ENCODE results near the gene DEGS2.

The DEGS2 gene

DNA sequence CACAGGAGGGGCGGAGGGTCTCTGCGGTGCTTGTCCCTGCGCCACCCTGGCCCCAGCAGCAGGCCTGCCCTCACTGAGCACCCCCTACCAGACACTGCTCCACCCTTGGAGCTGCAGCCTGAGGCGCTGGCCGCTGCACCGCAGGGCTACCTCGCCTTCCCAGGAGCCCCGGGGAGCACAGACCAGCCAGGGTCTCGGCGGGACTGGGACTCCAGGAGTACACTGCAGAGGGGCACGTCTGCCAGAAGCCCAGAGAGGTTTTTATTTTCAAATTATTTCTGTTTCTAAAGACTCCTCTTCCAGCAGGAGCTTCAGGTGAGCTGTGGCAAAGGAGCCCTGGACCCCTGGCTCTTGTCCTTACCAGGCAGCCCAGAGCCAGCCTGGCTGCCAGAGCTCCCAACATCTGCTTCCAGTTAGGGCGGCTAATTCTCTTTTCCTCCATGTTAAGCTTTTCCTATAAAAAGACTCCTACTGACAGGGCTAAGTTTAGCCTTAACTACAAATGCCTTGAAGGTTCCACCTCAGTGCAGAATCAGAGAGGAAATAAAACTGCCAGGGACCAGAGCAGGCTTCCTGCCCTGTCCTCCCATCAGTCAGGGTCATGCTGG, 26.4 kb downstream of the DEGS2 start:
- no peaks in the 10 kb centered on the region for H3K36me3 ChIP-seq (ENCODE audit: insufficient read depth)
- no peak overlapping the region for H3K9ac ChIP-seq
- no peak overlapping the region for H3K27ac ChIP-seq

DNA sequence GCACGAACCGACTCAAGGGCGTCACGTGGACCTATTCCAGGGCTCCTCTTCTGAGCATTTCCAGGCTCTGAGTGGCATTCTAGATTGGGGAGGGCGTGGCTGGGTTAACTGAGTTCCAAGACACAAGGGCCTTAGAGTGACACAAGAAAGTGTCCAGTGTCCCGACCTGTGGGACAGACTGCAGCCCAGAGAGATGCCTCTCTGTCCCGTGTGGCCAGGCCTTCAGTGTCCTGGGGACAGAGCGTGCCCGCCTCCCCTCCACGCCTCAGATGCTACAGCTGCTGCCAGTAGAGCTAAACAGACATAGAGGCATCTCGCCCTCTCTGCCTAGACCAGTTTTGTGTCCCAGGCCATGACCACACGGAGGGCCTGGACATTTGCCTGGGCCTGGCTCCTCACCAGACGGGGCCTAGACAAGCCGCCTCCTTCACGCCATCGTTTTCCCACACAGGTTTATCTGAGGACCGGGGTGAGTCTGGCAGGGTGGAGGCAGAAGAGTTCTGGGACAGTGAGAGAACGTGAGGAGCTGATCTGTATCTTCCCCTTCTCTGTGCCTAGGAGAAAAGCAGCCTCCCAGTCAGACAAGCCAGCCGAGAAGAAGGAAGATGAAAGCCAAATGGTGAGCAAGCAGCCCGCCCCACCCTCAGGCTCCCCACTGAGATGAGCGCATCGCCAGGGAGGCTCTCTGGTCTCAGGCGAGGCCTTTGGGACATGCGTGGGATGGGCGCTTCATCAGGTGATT, 27.1 kb downstream of the DEGS2 start:
- peaks cover under 1% of the 10 kb centered on the region for H3K4me1 ChIP-seq (ENCODE audit: low read depth, poor library complexity, severe bottlenecking)
- no peaks in the 10 kb centered on the region for H3K27me3 ChIP-seq (ENCODE audit: insufficient read depth, low read depth)
- no peak overlapping the region for H2AFZ ChIP-seq (ENCODE audit: low read depth)
- no peak overlapping the region for H3K9ac ChIP-seq
- H3K4me2 ChIP-seq, result no peak overlapping the region
- no peaks in the 10 kb centered on the region for H3K36me3 ChIP-seq (ENCODE audit: insufficient read depth)
- H4K20me1 ChIP-seq (ENCODE audit: insufficient read depth), result no peaks in the 10 kb centered on the region
- H3K79me2 ChIP-seq (ENCODE audit: insufficient read depth, low read depth), result no peaks in the 10 kb centered on the region
- H3K4me3 ChIP-seq (IDR thresholded peaks at IDR 0.05; ENCODE audit: insufficient read depth, low read depth, low read length), result no peak overlapping the region
- H3K27ac ChIP-seq, result no peak overlapping the region
- TF ChIP-seq, protein P1, sequence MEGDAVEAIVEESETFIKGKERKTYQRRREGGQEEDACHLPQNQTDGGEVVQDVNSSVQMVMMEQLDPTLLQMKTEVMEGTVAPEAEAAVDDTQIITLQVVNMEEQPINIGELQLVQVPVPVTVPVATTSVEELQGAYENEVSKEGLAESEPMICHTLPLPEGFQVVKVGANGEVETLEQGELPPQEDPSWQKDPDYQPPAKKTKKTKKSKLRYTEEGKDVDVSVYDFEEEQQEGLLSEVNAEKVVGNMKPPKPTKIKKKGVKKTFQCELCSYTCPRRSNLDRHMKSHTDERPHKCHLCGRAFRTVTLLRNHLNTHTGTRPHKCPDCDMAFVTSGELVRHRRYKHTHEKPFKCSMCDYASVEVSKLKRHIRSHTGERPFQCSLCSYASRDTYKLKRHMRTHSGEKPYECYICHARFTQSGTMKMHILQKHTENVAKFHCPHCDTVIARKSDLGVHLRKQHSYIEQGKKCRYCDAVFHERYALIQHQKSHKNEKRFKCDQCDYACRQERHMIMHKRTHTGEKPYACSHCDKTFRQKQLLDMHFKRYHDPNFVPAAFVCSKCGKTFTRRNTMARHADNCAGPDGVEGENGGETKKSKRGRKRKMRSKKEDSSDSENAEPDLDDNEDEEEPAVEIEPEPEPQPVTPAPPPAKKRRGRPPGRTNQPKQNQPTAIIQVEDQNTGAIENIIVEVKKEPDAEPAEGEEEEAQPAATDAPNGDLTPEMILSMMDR (conservative IDR thresholded peaks at IDR 0.05; ENCODE audit: low read depth, low read length), result no peak

More for the DNA sequence above, 26.4 kb downstream of the DEGS2 start:
- Histone ChIP-seq H3K4me3 (IDR thresholded peaks at IDR 0.05; ENCODE audit: insufficient read depth, low read depth, low read length) (no peak overlapping the region), H3K4me1 (ENCODE audit: low read depth, poor library complexity, severe bottlenecking) (peaks cover 7% of the 10 kb centered on the region), H3K27me3 (ENCODE audit: insufficient read depth, low read depth) (no peaks in the 10 kb centered on the region), H4K20me1 (ENCODE audit: insufficient read depth) (no peaks in the 10 kb centered on the region), H2AFZ (ENCODE audit: low read depth) (no peak overlapping the region), H3K4me2 (no peak overlapping the region), H3K79me2 (ENCODE audit: insufficient read depth, low read depth) (no peaks in the 10 kb centered on the region)
- TF ChIP-seq, protein P1 (conservative IDR thresholded peaks at IDR 0.05; ENCODE audit: low read depth, low read length), result no peak

DNA sequence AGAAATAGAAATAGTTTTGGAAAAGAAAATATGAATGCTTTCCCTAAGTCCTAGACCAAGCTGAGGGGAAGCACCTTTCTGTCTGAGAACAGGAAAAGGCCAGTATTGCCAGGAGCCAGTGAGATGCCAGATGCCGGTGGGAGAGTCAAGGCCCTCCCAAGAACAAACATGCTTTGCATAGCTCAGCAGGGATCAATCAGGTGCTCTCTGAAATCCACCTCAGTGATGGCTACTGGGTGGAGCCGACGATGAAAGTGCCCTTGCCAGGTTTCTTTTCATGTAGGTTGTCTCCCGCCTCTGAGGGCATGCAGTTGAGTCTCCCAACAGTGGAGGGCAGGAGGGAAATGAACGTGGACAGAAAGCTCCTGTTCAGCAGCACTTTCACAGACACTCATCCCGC, 28.3 kb downstream of the DEGS2 start:
- Histone ChIP-seq H3K4me3 (IDR thresholded peaks at IDR 0.05; ENCODE audit: insufficient read depth, low read depth, low read length) (no peak overlapping the region), H3K4me2 (no peak overlapping the region), H4K20me1 (ENCODE audit: insufficient read depth) (no peaks in the 10 kb centered on the region), H2AFZ (ENCODE audit: low read depth) (no peak overlapping the region), H3K79me2 (ENCODE audit: insufficient read depth, low read depth) (no peaks in the 10 kb centered on the region), H3K36me3 (ENCODE audit: insufficient read depth) (no peaks in the 10 kb centered on the region), H3K4me1 (ENCODE audit: low read depth, poor library complexity, severe bottlenecking) (no peaks in the 10 kb centered on the region), H3K27me3 (ENCODE audit: insufficient read depth, low read depth) (no peaks in the 10 kb centered on the region), H3K27ac (no peak overlapping the region), H3K9ac (no peak overlapping the region)
- TF ChIP-seq, protein P1 (conservative IDR thresholded peaks at IDR 0.05; ENCODE audit: low read depth, low read length), result no peak

DNA sequence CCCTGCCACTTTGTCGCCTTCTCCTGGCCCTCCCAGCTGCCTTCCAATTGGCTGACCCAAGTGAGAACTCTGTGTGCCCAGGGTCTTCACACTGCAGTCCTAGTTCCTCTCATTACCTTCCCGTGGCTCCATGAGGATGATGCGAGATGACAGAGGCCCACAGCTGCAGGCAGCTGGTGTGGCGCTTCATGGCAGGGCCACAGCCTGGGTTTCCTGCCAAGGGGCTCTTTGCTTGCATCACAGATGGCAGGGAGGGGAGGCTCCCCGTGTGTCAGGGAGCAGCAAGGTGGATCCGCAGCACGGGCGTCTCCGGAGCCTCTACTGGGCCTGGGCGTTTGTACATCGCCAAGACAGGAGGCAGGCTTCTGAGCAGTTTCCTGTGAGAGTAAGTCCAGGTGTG, 28.9 kb downstream of the DEGS2 start:
- Histone ChIP-seq H3K9ac (no peak overlapping the region), H3K4me2 (no peak overlapping the region), H2AFZ (ENCODE audit: low read depth) (no peak overlapping the region), H4K20me1 (ENCODE audit: insufficient read depth) (no peaks in the 10 kb centered on the region), H3K36me3 (ENCODE audit: insufficient read depth) (no peaks in the 10 kb centered on the region), H3K27me3 (ENCODE audit: insufficient read depth, low read depth) (no peaks in the 10 kb centered on the region), H3K4me1 (ENCODE audit: low read depth, poor library complexity, severe bottlenecking) (no peaks in the 10 kb centered on the region), H3K27ac (no peak overlapping the region), H3K79me2 (ENCODE audit: insufficient read depth, low read depth) (no peaks in the 10 kb centered on the region), H3K4me3 (IDR thresholded peaks at IDR 0.05; ENCODE audit: insufficient read depth, low read depth, low read length) (no peak overlapping the region)
- TF ChIP-seq, protein P1 (conservative IDR thresholded peaks at IDR 0.05; ENCODE audit: low read depth, low read length), result no peak

All from KMS-11 (cell line).